ENCODE results near the gene PHLDB3.

PHLDB3 gene

DNA sequence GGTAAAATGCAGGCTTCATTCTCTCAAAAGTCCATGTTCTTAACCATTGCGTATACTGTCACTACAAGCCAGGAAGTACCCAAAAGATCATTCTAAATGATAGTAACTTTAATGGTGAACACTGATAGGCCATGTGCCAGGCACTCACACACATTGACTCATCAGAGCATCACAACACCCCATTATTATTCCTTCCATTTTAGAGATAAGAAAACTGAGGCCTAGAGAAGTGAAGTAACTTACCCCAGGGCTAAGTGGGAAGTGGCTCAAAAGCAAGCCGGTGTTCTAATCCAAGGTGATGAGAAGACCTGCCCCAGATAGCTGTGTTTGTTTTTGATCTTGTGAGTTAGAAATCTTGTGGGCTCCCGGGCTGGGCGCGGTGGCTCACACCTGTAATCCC, 1.4 kb upstream of the PHLDB3 start:
- Histone ChIP-seq H3K27me3 (ENCODE audit: insufficient read depth, low read depth, severe bottlenecking) (no peaks in the 10 kb centered on the region), H3K9me3 (ENCODE audit: severe bottlenecking) (no peaks in the 10 kb centered on the region), H3K36me3 (peaks cover 21% of the 10 kb centered on the region), H3K27ac (no peak overlapping the region), H3K4me3 (ENCODE audit: low read depth, low read length) (no peak overlapping the region)
- TF ChIP-seq, protein P1, sequence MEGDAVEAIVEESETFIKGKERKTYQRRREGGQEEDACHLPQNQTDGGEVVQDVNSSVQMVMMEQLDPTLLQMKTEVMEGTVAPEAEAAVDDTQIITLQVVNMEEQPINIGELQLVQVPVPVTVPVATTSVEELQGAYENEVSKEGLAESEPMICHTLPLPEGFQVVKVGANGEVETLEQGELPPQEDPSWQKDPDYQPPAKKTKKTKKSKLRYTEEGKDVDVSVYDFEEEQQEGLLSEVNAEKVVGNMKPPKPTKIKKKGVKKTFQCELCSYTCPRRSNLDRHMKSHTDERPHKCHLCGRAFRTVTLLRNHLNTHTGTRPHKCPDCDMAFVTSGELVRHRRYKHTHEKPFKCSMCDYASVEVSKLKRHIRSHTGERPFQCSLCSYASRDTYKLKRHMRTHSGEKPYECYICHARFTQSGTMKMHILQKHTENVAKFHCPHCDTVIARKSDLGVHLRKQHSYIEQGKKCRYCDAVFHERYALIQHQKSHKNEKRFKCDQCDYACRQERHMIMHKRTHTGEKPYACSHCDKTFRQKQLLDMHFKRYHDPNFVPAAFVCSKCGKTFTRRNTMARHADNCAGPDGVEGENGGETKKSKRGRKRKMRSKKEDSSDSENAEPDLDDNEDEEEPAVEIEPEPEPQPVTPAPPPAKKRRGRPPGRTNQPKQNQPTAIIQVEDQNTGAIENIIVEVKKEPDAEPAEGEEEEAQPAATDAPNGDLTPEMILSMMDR (IDR thresholded peaks at IDR 0.05; ENCODE audit: low read depth, low read length), result no peak
- no peak for DNase-seq

DNA sequence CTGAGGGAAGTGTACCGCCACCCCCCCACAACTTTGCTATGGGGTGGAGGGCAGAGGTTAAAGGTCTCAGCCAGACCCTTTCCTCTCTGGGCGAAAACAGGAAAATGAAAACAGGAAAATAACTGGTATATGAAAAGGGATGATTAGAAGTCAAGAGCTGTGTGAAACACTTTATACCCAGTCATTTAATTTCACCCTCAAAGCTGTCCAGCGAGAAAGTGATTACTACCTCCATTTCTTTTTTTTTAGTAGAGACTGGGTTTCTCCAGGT, 575 bp upstream of the PHLDB3 start:
- Histone ChIP-seq H3K4me3 (ENCODE audit: low read depth, low read length) (peak overlapping the region; percentile 72), H3K27ac (peak overlapping the region; percentile 65; the same call in 1 of the 2 replicates), H3K27me3 (ENCODE audit: insufficient read depth, low read depth, severe bottlenecking) (no peaks in the 10 kb centered on the region), H3K36me3 (peaks cover 21% of the 10 kb centered on the region), H3K9me3 (ENCODE audit: severe bottlenecking) (no peaks in the 10 kb centered on the region)
- TF ChIP-seq, protein P1 (IDR thresholded peaks at IDR 0.05; ENCODE audit: low read depth, low read length), result no peak
- no peak for DNase-seq

DNA sequence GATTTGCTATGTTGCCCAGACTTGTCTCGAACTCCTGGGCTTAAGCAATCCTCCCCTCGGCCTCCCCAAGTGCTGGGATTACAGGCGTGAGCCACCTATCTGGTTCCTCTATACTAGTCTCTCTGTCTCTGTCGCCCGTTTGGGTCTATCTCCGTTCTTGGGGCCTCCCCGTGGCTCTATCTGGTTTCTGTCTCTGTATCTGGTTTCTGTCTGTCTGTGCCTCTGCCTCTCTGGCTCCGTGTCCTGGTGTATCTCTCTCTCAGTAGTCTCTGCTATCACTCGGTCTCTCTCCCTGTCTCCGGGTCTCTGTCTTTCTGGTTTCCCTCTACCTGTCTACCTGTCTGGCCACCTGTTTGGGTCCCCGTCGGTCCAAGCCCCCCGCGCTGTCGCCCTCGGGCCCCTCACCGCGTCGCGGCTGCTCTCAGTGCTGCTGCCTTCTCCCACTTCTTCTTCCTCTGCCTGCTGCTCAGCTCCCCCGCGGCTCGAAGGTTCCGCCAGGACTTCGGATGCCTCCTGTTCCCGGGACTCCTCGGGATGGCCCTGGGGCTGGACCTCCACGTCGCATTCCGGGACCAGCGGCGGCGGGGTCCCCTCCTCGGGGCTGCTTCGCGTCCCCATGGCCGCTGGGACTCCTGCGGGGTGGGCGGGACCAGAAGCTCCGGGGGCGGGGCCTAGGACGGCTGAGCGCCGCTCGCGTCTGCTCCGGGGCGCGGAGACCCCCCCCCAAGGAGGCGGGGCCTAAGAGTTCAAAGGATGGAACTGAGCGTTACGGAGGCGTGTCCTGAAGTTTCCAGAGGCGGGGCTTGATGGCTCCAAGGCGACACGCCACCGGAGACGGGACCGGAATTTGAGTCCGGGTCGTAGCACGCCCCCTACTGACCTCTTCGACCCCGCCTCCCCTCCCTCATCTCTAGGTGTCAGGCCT, 783 bp downstream of the PHLDB3 start:
- peak overlapping the region; percentile 72 for H3K4me3 ChIP-seq (ENCODE audit: low read depth, low read length)
- H3K9me3 ChIP-seq (ENCODE audit: severe bottlenecking), result no peaks in the 10 kb centered on the region
- H3K36me3 ChIP-seq, result peaks cover 13% of the 10 kb centered on the region
- peak overlapping the region; percentile 65 for H3K27ac ChIP-seq
- no peaks in the 10 kb centered on the region for H3K27me3 ChIP-seq (ENCODE audit: insufficient read depth, low read depth, severe bottlenecking)
- TF ChIP-seq, protein P1 (IDR thresholded peaks at IDR 0.05; ENCODE audit: low read depth, low read length), result peak; percentile 37; the same call in 1 of the 2 replicates
- DNase-seq, result peak; percentile 98

DNA sequence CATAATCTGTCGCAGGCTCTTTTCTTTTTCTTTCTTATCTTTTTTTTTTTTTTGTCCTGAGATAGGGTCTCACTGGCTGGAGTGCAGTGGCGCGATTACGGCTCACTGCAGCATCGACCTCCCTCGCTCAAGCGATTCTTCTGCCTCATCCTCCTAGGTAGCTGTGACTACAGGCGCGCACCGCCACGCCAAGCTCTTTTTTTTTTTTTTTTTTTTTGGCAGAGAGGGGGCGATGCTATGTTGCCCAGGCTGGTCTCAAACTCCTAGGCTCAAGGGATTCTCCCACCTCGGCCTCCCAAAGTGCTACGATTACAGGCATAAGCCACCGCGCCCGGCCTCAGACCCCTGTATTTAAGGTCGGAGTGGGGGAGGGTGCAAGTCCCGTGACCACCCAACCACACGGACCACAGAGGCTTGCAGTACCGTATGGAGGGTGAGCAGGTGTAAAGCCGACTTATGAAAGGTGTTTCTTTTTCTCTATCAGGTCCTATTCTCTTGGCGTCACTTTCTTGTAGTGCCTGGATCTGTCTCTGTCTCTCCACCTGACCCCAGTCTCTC, 2.0 kb downstream of the PHLDB3 start:
- H3K9me3 ChIP-seq (ENCODE audit: severe bottlenecking), result no peaks in the 10 kb centered on the region
- no peak overlapping the region for H3K4me3 ChIP-seq (ENCODE audit: low read depth, low read length)
- H3K27me3 ChIP-seq (ENCODE audit: insufficient read depth, low read depth, severe bottlenecking), result no peaks in the 10 kb centered on the region
- TF ChIP-seq, protein P1 (IDR thresholded peaks at IDR 0.05; ENCODE audit: low read depth, low read length), result no peak
- DNase-seq, result no peak
- H3K27ac ChIP-seq, result no peak overlapping the region
- H3K36me3 ChIP-seq, result peaks cover 13% of the 10 kb centered on the region

DNA sequence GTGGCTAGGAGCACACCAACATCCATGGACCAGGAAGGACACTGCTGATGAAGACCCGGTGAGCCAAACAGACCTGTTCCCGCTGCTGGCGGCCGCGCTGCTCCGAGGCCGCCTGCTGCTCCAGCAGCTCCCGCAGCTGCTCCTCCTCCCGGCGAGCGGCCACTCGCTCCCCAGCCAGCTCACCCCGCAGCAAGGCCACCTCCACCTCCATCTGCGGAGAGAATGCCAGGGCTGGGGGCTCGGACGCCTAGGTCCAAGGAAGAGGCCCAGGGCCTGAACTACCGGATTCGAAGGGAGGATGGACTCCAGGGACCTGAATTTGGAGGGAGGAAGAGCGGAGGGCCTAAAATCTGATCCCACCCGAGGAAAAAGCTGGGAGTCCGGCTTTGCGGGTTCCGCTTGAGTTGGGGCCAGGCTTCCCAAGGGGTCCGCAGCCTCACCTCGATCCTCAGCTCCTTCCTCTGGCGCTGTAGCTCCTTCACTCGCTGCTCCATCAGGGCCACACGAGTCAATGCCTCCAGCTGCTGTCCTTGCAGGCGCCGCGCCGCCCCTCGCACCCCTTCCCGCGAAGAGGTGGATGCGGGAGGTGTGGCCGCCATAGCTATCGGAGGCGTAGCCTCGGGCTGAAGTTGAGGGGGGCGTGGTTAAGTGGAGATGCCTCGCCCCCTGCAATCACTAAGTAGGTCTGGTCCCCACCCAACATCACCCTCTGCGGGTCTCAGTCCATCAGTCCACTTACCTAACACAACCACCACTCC, 2.7 kb downstream of the PHLDB3 start:
- H3K4me3 ChIP-seq (ENCODE audit: low read depth, low read length), result no peak overlapping the region
- no peaks in the 10 kb centered on the region for H3K27me3 ChIP-seq (ENCODE audit: insufficient read depth, low read depth, severe bottlenecking)
- TF ChIP-seq, protein P1 (IDR thresholded peaks at IDR 0.05; ENCODE audit: low read depth, low read length), result no peak
- no peak overlapping the region for H3K27ac ChIP-seq
- peaks cover 19% of the 10 kb centered on the region for H3K36me3 ChIP-seq
- no peak for DNase-seq
- no peaks in the 10 kb centered on the region for H3K9me3 ChIP-seq (ENCODE audit: severe bottlenecking)
